Embryonic facial prominence (tissue), 1 donor: Measurements from ENCODE around the gene MAP3K9.

Experiments used
- DNase-seq: peaks from one replicate; pipeline ENCODE4 v3.0.0-alpha.2; 2016; ENCODE audit errors: extremely low spot score

MAP3K9 gene

DNA sequence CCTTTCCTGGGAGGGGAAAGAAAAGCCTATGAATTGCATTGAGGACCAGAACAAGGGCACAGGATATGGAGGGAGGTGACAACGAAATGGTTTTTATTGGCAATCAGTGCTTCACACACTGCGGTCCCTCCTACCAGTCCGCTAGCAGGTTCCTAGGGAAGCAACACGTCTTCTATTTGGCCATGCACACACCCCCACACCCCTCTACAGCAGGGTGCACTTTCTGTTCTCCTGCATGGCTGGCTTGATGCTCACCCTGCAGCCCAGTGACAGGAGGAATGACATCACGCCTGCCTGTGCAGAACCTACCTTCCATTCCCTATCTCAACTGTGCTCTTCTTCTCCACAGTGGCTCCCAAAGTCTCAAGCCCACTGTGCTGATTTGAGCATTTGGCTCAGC lies 109.7 kb downstream of the MAP3K9 start:
- no peak for DNase-seq

DNA sequence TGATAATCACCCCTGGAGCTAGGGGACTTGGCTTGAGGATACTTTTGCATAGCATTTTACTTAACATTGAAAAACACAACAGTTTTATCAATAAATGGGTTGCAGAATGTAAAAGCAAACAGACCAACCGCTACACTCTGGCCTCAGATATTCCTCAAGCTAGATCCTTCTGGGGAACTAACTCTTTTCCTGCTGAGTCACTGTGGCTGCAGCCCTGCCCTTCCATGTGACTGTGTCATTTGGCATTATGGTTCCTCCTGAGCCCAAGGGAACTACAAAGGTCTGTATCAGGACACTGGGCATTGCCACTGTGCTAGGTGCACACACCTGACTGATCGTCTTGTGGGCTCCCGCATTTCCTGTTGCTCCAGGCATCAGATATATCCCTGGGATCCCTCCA lies 111.0 kb downstream of the MAP3K9 start:
- no peak for DNase-seq

DNA sequence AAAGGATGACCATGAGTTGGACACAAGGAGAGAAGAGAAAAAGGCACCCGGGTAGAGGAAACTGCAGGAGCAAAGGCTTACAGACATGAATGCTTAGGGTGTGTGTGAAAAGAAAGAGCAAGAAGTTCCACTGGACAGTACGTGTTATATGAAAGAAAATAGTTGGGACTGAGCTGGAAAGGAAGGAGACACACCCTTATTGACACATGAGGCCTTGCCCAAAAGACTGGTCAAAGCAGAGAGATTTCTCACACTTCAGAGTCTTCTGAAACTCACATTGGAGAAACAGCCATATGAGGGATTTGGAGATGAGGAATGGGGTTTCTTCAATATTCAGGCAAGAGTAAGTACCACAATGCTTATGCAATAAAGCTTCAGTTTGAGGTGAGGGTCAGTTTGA lies 111.6 kb downstream of the MAP3K9 start:
- DNase-seq, result no peak

DNA sequence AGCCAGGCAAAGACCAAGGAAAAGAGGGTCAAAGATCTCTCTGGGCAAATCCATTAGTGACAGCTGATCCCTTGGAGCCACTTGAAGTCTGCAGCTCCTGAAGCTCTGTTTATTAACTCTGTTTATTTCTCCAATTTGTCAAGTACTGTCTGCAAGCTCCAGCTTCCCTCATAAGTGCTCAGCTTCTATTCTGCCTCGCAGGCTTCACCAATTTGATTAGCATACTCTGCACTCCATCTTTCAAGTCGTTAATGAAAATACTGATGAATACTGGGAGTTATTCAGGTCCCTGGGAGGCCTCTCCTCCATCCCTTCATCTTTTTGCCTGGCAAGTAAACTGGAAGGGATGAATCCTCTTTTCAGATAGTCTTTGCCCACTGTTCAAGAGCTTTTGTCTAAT lies 113.3 kb downstream of the MAP3K9 start:
- DNase-seq, result no peak

DNA sequence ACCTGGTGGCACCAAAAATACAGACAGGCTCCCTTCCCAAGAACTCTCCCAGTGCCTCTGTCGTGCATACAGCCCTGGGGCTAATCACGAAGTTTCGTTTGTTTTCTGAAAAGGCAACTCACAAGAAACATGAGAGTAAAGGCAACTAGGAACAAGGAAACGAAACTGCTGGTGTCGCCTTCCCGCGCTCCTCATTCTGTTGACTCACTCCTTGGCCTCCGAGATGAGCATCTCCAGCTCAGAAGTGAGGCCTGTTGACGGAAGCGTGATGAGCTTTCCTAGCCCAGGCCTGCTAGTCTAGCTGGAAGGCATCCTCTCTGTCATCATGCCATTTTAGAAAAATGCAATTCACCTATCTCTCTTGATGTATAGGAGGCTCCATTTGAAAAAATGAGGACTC lies 117.1 kb downstream of the MAP3K9 start:
- DNase-seq, result no peak

DNA sequence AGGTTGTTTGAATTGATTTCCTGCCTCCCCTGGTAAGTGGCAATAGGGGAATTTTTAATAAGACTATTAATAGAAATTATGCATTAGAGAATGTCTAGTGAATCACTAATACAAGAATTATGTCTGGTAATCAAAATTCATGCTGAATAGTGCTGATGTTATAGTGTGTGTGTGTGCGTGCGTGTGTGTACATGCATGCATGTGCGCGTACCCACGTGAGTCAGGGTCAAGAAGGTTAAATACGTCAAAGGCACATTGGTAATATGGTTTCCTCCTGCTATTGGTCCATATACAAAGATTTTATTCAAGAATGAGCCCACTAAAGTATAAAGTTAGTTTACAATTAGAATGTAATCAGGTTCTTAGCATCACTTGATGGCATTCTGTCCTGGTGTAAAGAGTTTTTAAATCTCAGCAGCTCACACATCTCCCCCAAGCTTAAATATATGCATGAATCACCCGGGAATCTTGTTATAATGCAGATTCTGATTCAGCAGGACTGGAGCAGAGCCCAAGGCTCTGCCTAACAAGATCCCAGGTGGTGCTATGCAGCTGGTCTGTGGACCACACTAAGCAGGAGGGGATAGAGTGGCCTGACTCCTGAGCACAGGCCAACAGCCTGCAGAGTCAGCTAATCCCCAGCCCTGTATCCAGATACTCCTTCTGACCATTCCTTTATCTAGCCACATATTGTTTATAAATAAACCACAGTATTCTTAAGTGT lies 123.7 kb downstream of the MAP3K9 start:
- DNase-seq, result no peak

DNA sequence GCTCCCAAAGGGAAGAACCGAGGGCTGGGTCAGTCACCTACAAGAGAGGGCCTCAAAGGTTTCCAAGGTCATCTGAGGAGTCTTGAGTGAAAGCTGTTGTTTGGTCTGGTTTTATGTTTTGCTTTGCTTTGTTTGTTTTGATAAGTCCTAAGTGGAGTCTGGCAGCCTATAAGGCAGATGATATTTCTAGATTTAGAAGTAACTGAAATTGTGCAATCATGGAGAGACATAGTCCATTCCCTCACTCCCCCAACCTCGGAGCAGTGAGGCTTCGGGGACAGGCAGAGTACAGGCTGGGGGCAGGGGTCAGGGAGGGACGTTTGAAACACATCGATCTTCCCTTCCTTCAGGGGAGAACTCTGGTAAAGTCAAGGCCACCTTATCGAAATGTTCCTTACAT lies 125.3 kb downstream of the MAP3K9 start:
- DNase-seq, result no peak

DNA sequence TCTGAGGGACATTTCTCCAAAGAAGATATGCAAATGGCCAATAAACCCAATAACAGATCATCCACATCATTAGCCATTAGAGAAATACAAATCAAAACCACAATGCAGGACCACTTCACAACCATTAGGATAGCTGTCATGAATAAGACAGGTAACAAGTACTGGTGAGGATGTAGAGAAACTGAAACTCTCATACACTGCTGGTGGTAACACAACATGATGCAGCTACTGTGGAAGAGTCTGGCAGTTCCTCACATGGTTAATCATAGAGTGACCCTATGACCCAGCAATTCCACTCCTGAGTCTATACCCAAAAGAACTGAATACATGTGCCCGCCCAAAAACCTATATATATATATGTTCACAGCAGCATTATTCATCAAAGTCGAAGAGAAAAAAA lies 128.6 kb downstream of the MAP3K9 start:
- DNase-seq, result no peak

DNA sequence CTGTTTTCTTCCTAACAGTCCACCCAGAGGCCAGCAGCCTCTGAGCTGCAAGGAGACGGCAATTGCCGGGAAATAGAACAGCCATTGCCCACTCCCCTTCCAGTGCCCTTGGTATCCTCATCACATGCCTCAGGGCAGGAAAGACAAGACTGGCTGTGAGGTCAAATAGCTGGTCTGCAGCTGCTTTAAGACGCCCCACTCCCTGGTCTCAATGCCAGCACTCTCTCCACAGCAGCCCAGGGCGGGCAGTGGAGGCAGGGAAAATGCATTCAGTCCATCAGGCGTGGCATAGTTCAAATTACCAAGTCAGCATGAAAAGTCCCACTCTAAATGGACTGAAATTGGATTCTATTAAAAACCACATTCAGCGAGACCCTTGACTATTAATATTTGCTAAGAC lies 132.0 kb downstream of the MAP3K9 start:
- DNase-seq, result no peak
